GM12872 (cell line): ENCODE results near the gene MYO3B.

Source experiments
- CTCF ChIP-seq: IDR thresholded peaks from 3 replicates; pipeline ENCODE4 v1.5.1; 2011; ENCODE audit warnings: low read depth, mild to moderate bottlenecking, low read length, moderate library complexity; ENCODE audit not compliant: insufficient read depth

Gene MYO3B

GRCh38 chr2:170404846-170405245 lies 226.9 kb downstream of the MYO3B start:
- TF ChIP-seq CTCF, result no peak

- no peak for TF ChIP-seq CTCF
Observed at GRCh38 chr2:170405326-170405725, 227.4 kb downstream of the MYO3B start.

DNA sequence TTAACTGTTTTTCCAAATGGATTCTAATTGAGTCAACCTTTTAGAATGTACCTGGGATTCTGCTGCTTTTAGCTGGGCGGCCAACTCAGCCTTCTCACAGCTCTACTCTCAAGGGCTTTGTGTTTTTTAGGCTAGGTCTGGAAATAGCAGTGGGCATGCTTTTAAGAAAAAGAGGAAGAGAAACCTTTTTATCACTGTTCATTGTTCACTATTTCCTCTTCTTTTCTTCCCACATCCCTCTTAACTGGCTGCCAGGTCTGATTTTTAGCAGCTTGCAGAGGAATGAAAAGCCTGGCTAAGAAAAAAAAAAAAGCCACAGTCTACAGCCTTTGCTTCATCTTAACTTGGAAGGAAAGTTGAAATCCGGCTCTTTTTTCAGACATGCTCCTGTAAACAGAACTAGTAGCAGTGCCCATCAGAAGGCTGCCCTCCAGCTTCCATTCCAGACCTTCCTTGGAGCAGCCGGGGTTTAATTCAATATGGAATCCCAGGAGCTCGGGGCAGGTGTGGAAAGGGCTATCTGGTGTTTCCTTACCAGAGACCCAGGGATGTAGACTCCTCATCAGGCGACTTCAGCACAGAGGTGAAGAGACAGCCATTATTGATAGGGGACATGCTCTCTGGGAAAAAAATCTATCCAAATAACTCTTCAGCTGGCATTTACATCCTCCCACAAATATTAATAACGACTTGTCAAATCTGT lies 230.7 kb downstream of the MYO3B start:
- no peak for TF ChIP-seq CTCF

- TF ChIP-seq CTCF, result peak; percentile 84
Observed at GRCh38 chr2:170409164-170409535, 231.2 kb downstream of the MYO3B start.

DNA sequence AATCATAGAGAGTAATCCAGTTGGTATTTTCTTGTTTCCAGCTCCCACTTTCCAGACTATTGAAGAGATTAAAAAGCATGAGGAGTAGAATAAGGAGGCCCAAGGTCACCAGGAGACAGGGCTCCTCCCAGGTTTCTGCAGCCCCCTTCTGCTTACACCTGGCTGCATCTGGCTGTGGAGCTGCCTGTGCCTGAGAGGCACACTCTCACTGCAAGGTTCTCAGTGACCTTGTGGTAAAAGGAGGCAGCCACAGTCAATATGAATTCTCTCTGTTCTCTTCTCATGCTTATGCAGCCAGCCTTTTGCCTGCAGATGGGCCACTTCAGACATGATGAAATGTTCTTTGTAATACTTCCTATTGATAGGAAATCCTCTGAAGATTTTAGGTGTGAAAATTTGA lies 233.7 kb downstream of the MYO3B start:
- TF ChIP-seq CTCF, result no peak

- TF ChIP-seq CTCF, result no peak
Observed at GRCh38 chr2:170420961-170421687, 243.2 kb downstream of the MYO3B start.

DNA sequence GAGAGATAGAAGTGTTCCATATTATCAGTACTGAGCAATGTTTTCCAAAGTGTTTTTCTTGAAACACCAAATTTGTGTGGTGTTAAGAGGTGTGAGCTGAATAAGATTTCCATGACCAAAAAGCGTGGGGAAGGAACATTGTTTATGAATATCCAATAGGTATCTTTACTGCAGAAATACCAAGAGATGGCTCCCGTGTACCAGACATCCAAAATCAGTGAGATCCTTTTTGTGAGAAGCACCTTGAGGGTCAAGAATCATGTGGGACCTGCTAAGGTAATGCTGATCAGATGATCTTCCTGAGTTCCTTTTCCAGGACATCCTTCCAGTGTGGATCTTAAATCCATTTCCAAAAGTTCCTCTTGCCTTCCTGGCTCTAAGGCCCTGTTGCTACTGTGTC lies 246.0 kb downstream of the MYO3B start:
- TF ChIP-seq CTCF, result no peak
